ENCODE data around the gene CLEC1A.

The CLEC1A gene

GRCh38 chr12:10082117-10082874, 16.5 kb downstream of the CLEC1A start:
- H3K27ac ChIP-seq (ENCODE audit: insufficient read depth, low read depth, low read length, poor library complexity, severe bottlenecking) = no peak overlapping the region
- no peaks in the 10 kb centered on the region for H3K27me3 ChIP-seq (ENCODE audit: control insufficient read depth, insufficient read depth, low read length, poor library complexity, severe bottlenecking)
- 84 to 88% methylated on average over 5 of the region's 5 CpGs for WGBS, 2 experiments
- no peaks in the 10 kb centered on the region for H3K36me3 ChIP-seq (ENCODE audit: control insufficient read depth, insufficient read depth, low read length)
- no peaks in the 10 kb centered on the region for H3K9me3 ChIP-seq (ENCODE audit: control insufficient read depth, low read length)
- no peak overlapping the region for H3K4me3 ChIP-seq (ENCODE audit: insufficient read depth, low read depth, low read length)
- H3K4me1 ChIP-seq (ENCODE audit: control insufficient read depth, insufficient read depth, low read length) = no peaks in the 10 kb centered on the region

- Histone ChIP-seq H3K9me3 (ENCODE audit: control insufficient read depth, low read length) (no peaks in the 10 kb centered on the region), H3K4me1 (ENCODE audit: control insufficient read depth, insufficient read depth, low read length) (no peaks in the 10 kb centered on the region), H3K36me3 (ENCODE audit: control insufficient read depth, insufficient read depth, low read length) (no peaks in the 10 kb centered on the region), H3K4me3 (ENCODE audit: insufficient read depth, low read depth, low read length) (no peak overlapping the region), H3K27me3 (ENCODE audit: control insufficient read depth, insufficient read depth, low read length, poor library complexity, severe bottlenecking) (no peaks in the 10 kb centered on the region), H3K27ac (ENCODE audit: insufficient read depth, low read depth, low read length, poor library complexity, severe bottlenecking) (no peak overlapping the region)
These were observed 23.3 kb downstream of the CLEC1A start for GRCh38 chr12:10075451-10075850.

GRCh38 chr12:10073261-10073660, 25.5 kb downstream of the CLEC1A start:
- no peaks in the 10 kb centered on the region for H3K27me3 ChIP-seq (ENCODE audit: control insufficient read depth, insufficient read depth, low read length, poor library complexity, severe bottlenecking)
- WGBS, 2 experiments = 91 to 96% methylated on average over 5 of the region's 5 CpGs
- H3K27ac ChIP-seq (ENCODE audit: insufficient read depth, low read depth, low read length, poor library complexity, severe bottlenecking) = no peak overlapping the region
- H3K4me3 ChIP-seq (ENCODE audit: insufficient read depth, low read depth, low read length) = no peak overlapping the region
- no peaks in the 10 kb centered on the region for H3K9me3 ChIP-seq (ENCODE audit: control insufficient read depth, low read length)
- H3K36me3 ChIP-seq (ENCODE audit: control insufficient read depth, insufficient read depth, low read length) = no peaks in the 10 kb centered on the region
- H3K4me1 ChIP-seq (ENCODE audit: control insufficient read depth, insufficient read depth, low read length) = no peaks in the 10 kb centered on the region

GRCh38 chr12:10072131-10072530, 26.7 kb downstream of the CLEC1A start:
- 92 to 93% methylated on average over 2 of the region's 2 CpGs for WGBS, 2 experiments
- no peak overlapping the region for H3K27ac ChIP-seq (ENCODE audit: insufficient read depth, low read depth, low read length, poor library complexity, severe bottlenecking)
- no peaks in the 10 kb centered on the region for H3K9me3 ChIP-seq (ENCODE audit: control insufficient read depth, low read length)
- no peak overlapping the region for H3K4me3 ChIP-seq (ENCODE audit: insufficient read depth, low read depth, low read length)
- H3K36me3 ChIP-seq (ENCODE audit: control insufficient read depth, insufficient read depth, low read length) = no peaks in the 10 kb centered on the region
- H3K4me1 ChIP-seq (ENCODE audit: control insufficient read depth, insufficient read depth, low read length) = no peaks in the 10 kb centered on the region
- H3K27me3 ChIP-seq (ENCODE audit: control insufficient read depth, insufficient read depth, low read length, poor library complexity, severe bottlenecking) = no peaks in the 10 kb centered on the region

- WGBS, 2 experiments = 97 to 99% methylated on average over 4 of the region's 4 CpGs
- Histone ChIP-seq H3K9me3 (ENCODE audit: control insufficient read depth, low read length) (no peaks in the 10 kb centered on the region), H3K4me3 (ENCODE audit: insufficient read depth, low read depth, low read length) (no peak overlapping the region), H3K4me1 (ENCODE audit: control insufficient read depth, insufficient read depth, low read length) (no peaks in the 10 kb centered on the region), H3K27me3 (ENCODE audit: control insufficient read depth, insufficient read depth, low read length, poor library complexity, severe bottlenecking) (no peaks in the 10 kb centered on the region), H3K36me3 (ENCODE audit: control insufficient read depth, insufficient read depth, low read length) (no peaks in the 10 kb centered on the region), H3K27ac (ENCODE audit: insufficient read depth, low read depth, low read length, poor library complexity, severe bottlenecking) (no peak overlapping the region)
These were observed 28.4 kb downstream of the CLEC1A start for GRCh38 chr12:10070380-10070779.

GRCh38 chr12:10069976-10070375, 28.8 kb downstream of the CLEC1A start:
- WGBS, 2 experiments = 27 to 32% methylated on average over 3 of the region's 3 CpGs
- Histone ChIP-seq H3K4me1 (ENCODE audit: control insufficient read depth, insufficient read depth, low read length) (no peaks in the 10 kb centered on the region), H3K9me3 (ENCODE audit: control insufficient read depth, low read length) (no peaks in the 10 kb centered on the region), H3K27me3 (ENCODE audit: control insufficient read depth, insufficient read depth, low read length, poor library complexity, severe bottlenecking) (no peaks in the 10 kb centered on the region), H3K4me3 (ENCODE audit: insufficient read depth, low read depth, low read length) (no peak overlapping the region), H3K27ac (ENCODE audit: insufficient read depth, low read depth, low read length, poor library complexity, severe bottlenecking) (no peak overlapping the region), H3K36me3 (ENCODE audit: control insufficient read depth, insufficient read depth, low read length) (no peaks in the 10 kb centered on the region)

- WGBS, 2 experiments = 87 to 93% methylated on average over 3 to 4 of the region's 4 CpGs
- no peak overlapping the region for H3K4me3 ChIP-seq (ENCODE audit: insufficient read depth, low read depth, low read length)
- no peak overlapping the region for H3K27ac ChIP-seq (ENCODE audit: insufficient read depth, low read depth, low read length, poor library complexity, severe bottlenecking)
- no peaks in the 10 kb centered on the region for H3K4me1 ChIP-seq (ENCODE audit: control insufficient read depth, insufficient read depth, low read length)
- H3K27me3 ChIP-seq (ENCODE audit: control insufficient read depth, insufficient read depth, low read length, poor library complexity, severe bottlenecking) = no peaks in the 10 kb centered on the region
- no peaks in the 10 kb centered on the region for H3K9me3 ChIP-seq (ENCODE audit: control insufficient read depth, low read length)
- H3K36me3 ChIP-seq (ENCODE audit: control insufficient read depth, insufficient read depth, low read length) = no peaks in the 10 kb centered on the region
These were observed 29.7 kb downstream of the CLEC1A start for GRCh38 chr12:10069099-10069498.

GRCh38 chr12:10068644-10069043, 30.1 kb downstream of the CLEC1A start:
- WGBS, 2 experiments = 89 to 92% methylated on average over 1 of the region's 1 CpG
- no peak overlapping the region for H3K27ac ChIP-seq (ENCODE audit: insufficient read depth, low read depth, low read length, poor library complexity, severe bottlenecking)
- H3K36me3 ChIP-seq (ENCODE audit: control insufficient read depth, insufficient read depth, low read length) = no peaks in the 10 kb centered on the region
- H3K27me3 ChIP-seq (ENCODE audit: control insufficient read depth, insufficient read depth, low read length, poor library complexity, severe bottlenecking) = no peaks in the 10 kb centered on the region
- H3K4me1 ChIP-seq (ENCODE audit: control insufficient read depth, insufficient read depth, low read length) = no peaks in the 10 kb centered on the region
- H3K4me3 ChIP-seq (ENCODE audit: insufficient read depth, low read depth, low read length) = no peak overlapping the region
- no peaks in the 10 kb centered on the region for H3K9me3 ChIP-seq (ENCODE audit: control insufficient read depth, low read length)

- WGBS, 2 experiments = 81 to 85% methylated on average over 3 of the region's 3 CpGs
- H3K36me3 ChIP-seq (ENCODE audit: control insufficient read depth, insufficient read depth, low read length) = no peaks in the 10 kb centered on the region
- H3K4me1 ChIP-seq (ENCODE audit: control insufficient read depth, insufficient read depth, low read length) = no peaks in the 10 kb centered on the region
- H3K9me3 ChIP-seq (ENCODE audit: control insufficient read depth, low read length) = no peaks in the 10 kb centered on the region
- H3K4me3 ChIP-seq (ENCODE audit: insufficient read depth, low read depth, low read length) = no peak overlapping the region
- no peak overlapping the region for H3K27ac ChIP-seq (ENCODE audit: insufficient read depth, low read depth, low read length, poor library complexity, severe bottlenecking)
- no peaks in the 10 kb centered on the region for H3K27me3 ChIP-seq (ENCODE audit: control insufficient read depth, insufficient read depth, low read length, poor library complexity, severe bottlenecking)
These were observed 30.8 kb downstream of the CLEC1A start for GRCh38 chr12:10067942-10068341.

GRCh38 chr12:10067264-10067663, 31.5 kb downstream of the CLEC1A start:
- Histone ChIP-seq H3K4me1 (ENCODE audit: control insufficient read depth, insufficient read depth, low read length) (no peaks in the 10 kb centered on the region), H3K4me3 (ENCODE audit: insufficient read depth, low read depth, low read length) (no peak overlapping the region), H3K27ac (ENCODE audit: insufficient read depth, low read depth, low read length, poor library complexity, severe bottlenecking) (no peak overlapping the region), H3K9me3 (ENCODE audit: control insufficient read depth, low read length) (no peaks in the 10 kb centered on the region), H3K36me3 (ENCODE audit: control insufficient read depth, insufficient read depth, low read length) (no peaks in the 10 kb centered on the region), H3K27me3 (ENCODE audit: control insufficient read depth, insufficient read depth, low read length, poor library complexity, severe bottlenecking) (no peaks in the 10 kb centered on the region)
- WGBS, 2 experiments = 92 to 93% methylated on average over 4 of the region's 4 CpGs

- Histone ChIP-seq H3K36me3 (ENCODE audit: control insufficient read depth, insufficient read depth, low read length) (no peaks in the 10 kb centered on the region), H3K9me3 (ENCODE audit: control insufficient read depth, low read length) (no peaks in the 10 kb centered on the region), H3K27me3 (ENCODE audit: control insufficient read depth, insufficient read depth, low read length, poor library complexity, severe bottlenecking) (no peaks in the 10 kb centered on the region), H3K27ac (ENCODE audit: insufficient read depth, low read depth, low read length, poor library complexity, severe bottlenecking) (no peak overlapping the region), H3K4me1 (ENCODE audit: control insufficient read depth, insufficient read depth, low read length) (no peaks in the 10 kb centered on the region), H3K4me3 (ENCODE audit: insufficient read depth, low read depth, low read length) (no peak overlapping the region)
- WGBS, 2 experiments = 92 to 96% methylated on average over 4 of the region's 4 CpGs
These were observed 33.5 kb downstream of the CLEC1A start for GRCh38 chr12:10065241-10065640.
